ENCODE data around the gene HYPK. TPM values are rescaled to one million over a fixed set of nuclear protein-coding genes. Genes with fewer than 3 reads are reported as not detected.
"Not testable (repeated sequence)": the region's sequence is repeated elsewhere in the genome, so short reads cannot be mapped to it uniquely, and the experiment has no call there.

Gene HYPK
- total RNA-seq, 1 donor from 2014 or later = 44.9 TPM

- DNase-seq (ENCODE audit: extremely low spot score in 2 of 2) = no peak
- peaks cover 62% of the 10 kb centered on the region for H3K4me1 ChIP-seq
- no peak overlapping the region for H3K4me3 ChIP-seq
- no peaks in the 10 kb centered on the region for H3K27me3 ChIP-seq
- no peaks in the 10 kb centered on the region for H3K9me3 ChIP-seq
- TF ChIP-seq POLR2AphosphoS5 (IDR thresholded peaks at IDR 0.05; ENCODE audit: insufficient read depth in 1 of 2, low read depth in 1 of 2) (no peak), POLR2A (IDR thresholded peaks at IDR 0.05) (no peak), CTCF (IDR thresholded peaks at IDR 0.05) (no peak)
- intact Hi-C loops (cut with DNase I) = no loop called here
- H3K27ac ChIP-seq = peak overlapping the region; percentile 7
- H3K36me3 ChIP-seq = peaks cover 0 to 26% of the 10 kb centered on the region in 2 donors
Measured at GRCh38 chr15:43795197-43795596, 5.2 kb upstream of the HYPK start.

DNA sequence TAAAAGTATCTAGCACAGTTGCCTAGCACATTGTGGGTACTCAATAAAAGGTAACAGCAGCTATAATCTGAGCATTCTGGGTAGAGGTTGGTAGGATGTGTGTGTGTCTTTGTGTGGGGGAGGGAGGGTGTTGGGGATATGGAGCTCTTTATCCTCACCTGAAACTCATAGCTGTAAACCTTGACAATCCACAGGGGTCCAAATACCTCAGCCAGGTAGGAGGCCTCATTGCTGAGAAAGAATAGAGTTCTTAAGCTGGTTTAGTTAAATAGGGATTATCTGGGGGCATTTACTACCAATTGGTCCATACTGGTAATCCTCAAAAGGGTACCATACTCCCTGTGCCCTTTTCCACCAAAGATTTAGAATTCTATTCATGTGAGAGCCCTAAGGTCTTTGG lies 4.4 kb upstream of the HYPK start:
- TF ChIP-seq CTCF (IDR thresholded peaks at IDR 0.05) = no peak
- no peak for TF ChIP-seq POLR2AphosphoS5 (IDR thresholded peaks at IDR 0.05; ENCODE audit: insufficient read depth in 1 of 2, low read depth in 1 of 2)
- TF ChIP-seq POLR2A (IDR thresholded peaks at IDR 0.05) = no peak
- Histone ChIP-seq H3K27ac (no peak overlapping the region), H3K4me1 (peaks cover 63% of the 10 kb centered on the region), H3K4me3 (no peak overlapping the region), H3K27me3 (no peaks in the 10 kb centered on the region), H3K9me3 (no peaks in the 10 kb centered on the region), H3K36me3 (peaks cover 0 to 26% of the 10 kb centered on the region in 2 donors)
- intact Hi-C loops (cut with DNase I) = no loop called here
- no peak for DNase-seq (ENCODE audit: extremely low spot score in 2 of 2)

DNA sequence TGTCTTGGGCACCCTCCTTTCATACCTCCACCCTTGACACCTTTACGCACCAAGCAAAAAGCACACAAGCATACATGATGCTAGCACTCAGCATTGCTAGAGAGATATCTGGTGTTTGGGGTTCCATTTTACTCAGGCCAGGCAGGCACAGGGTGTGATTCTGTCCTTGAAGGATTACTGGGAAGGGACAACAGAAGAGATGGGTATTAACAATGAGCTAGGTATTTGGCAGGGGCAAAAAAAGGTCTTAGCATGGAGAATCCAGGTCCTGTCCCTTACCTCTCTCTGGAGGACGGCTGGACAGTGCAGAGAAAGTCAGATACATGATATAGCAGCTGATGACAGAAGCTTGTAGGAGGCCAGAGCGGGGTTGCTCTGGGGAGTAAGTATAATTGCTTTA lies 3.8 kb upstream of the HYPK start:
- H3K9me3 ChIP-seq = no peaks in the 10 kb centered on the region
- peaks cover 0 to 28% of the 10 kb centered on the region in 2 donors for H3K36me3 ChIP-seq
- intact Hi-C loops (cut with DNase I) = no loop called here
- peaks cover 69% of the 10 kb centered on the region for H3K4me1 ChIP-seq
- no peak overlapping the region for H3K27ac ChIP-seq
- no peak for TF ChIP-seq CTCF (IDR thresholded peaks at IDR 0.05)
- no peak for TF ChIP-seq POLR2AphosphoS5 (IDR thresholded peaks at IDR 0.05; ENCODE audit: insufficient read depth in 1 of 2, low read depth in 1 of 2)
- no peak for TF ChIP-seq POLR2A (IDR thresholded peaks at IDR 0.05)
- no peak for DNase-seq (ENCODE audit: extremely low spot score in 2 of 2)
- no peak overlapping the region for H3K4me3 ChIP-seq
- no peaks in the 10 kb centered on the region for H3K27me3 ChIP-seq

- no peaks in the 10 kb centered on the region for H3K9me3 ChIP-seq
- no peaks in the 10 kb centered on the region for H3K27me3 ChIP-seq
- peaks cover 57% of the 10 kb centered on the region for H3K4me1 ChIP-seq
- peak overlapping the region in 1 of 2 donors; percentile 85 for H3K4me3 ChIP-seq
- peaks cover 0 to 30% of the 10 kb centered on the region in 2 donors for H3K36me3 ChIP-seq
- DNase-seq (ENCODE audit: extremely low spot score in 2 of 2) = no peak
- TF ChIP-seq POLR2A (IDR thresholded peaks at IDR 0.05) = no peak
- no peak for TF ChIP-seq CTCF (IDR thresholded peaks at IDR 0.05)
- no peak for TF ChIP-seq POLR2AphosphoS5 (IDR thresholded peaks at IDR 0.05; ENCODE audit: insufficient read depth in 1 of 2, low read depth in 1 of 2)
- peak overlapping the region; percentile 99 for H3K27ac ChIP-seq
- intact Hi-C loops (cut with DNase I) = no loop called here
Measured at GRCh38 chr15:43799209-43799944, 1.0 kb upstream of the HYPK start.

DNA sequence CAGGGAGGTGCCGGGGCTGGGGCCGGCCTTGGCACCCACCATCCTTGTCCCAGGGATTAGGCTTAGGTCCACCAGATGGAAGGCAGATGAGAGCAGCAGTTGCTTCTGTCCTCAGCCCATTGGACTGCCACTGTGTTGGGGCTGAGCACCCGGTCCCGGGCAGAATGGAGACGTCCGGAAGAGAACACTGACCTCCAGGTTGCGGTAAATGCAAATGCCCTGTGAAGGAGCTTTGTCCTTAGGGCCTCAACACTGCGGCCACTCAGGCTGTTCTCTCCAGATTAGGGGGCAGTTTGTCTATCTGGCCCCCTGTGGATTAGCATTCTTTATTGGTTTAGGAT lies 484 bp upstream of the HYPK start, which contains the start of gene SERINC4:
Gene SERINC4 (minus strand): TSS at position 276 of the 341 bp plus-strand sequence. CDS start 234 bp downstream, at position 42.
- H3K9me3 ChIP-seq = no peaks in the 10 kb centered on the region
- peaks cover 0 to 34% of the 10 kb centered on the region in 2 donors for H3K36me3 ChIP-seq
- intact Hi-C loops (cut with DNase I) = no loop called here
- no peak for DNase-seq (ENCODE audit: extremely low spot score in 2 of 2)
- TF ChIP-seq POLR2A (IDR thresholded peaks at IDR 0.05) (no peak), POLR2AphosphoS5 (IDR thresholded peaks at IDR 0.05; ENCODE audit: insufficient read depth in 1 of 2, low read depth in 1 of 2) (no peak), CTCF (IDR thresholded peaks at IDR 0.05) (no peak)
- H3K27ac ChIP-seq = peak within 1 kb of the TSS; percentile 99
- H3K4me3 ChIP-seq = peak within 1 kb of the TSS; percentile 71 to 85
- peaks cover 51% of the 10 kb centered on the region for H3K4me1 ChIP-seq
- H3K27me3 ChIP-seq = no peaks in the 10 kb centered on the region

- H3K27me3 ChIP-seq; H3K9me3 ChIP-seq; intact Hi-C loops (cut with DNase I); DNase-seq (ENCODE audit: extremely low spot score in 2 of 2); H3K4me3 ChIP-seq; H3K27ac ChIP-seq: not testable (repeated sequence)
- peaks cover 35% of the 10 kb centered on the region for H3K4me1 ChIP-seq
- H3K36me3 ChIP-seq = peaks cover 0 to 44% of the 10 kb centered on the region in 2 donors
Measured at GRCh38 chr15:43802676-43803075, 2.3 kb downstream of the HYPK start.

Measured in vagina (tissue), 2 donors.